Spleen (tissue), 7 donors: ENCODE data around the gene ARFIP1.

Experiments used
- POLR2A ChIP-seq, 3 donors: fragments of 450-650 bp; IDR thresholded peaks; one replicate each; pipeline ENCODE4 v1.5.1; 2017; ENCODE audit warnings: antibody characterized with exemption in 3 of 3, mild to moderate bottlenecking in 1 of 3
- TF ChIP-seq, protein P1 (sequence below), 11 experiments: fragments of 200-600 bp in 7 of 11; fragments of 450-650 bp in 4 of 11; sonication (generic) in 4 of 11; IDR thresholded peaks in 8 of 11; conservative IDR thresholded peaks in 3 of 11; 1 replicate in 7 of 11; 2 replicates in 4 of 11; pipeline versions ENCODE4 v1.4.0 to v1.8.0; 2016 to 2021; ENCODE audit warnings: antibody characterized with exemption in 11 of 11, inconsistent platforms in 4 of 11, mild to moderate bottlenecking in 1 of 11
- donor health status: DM: no; HTN: no; CAD: no; lungs with moderate emphysema.
- donor health status: DM: no; HTN: no; CAD: no.
- donor health status: DM: no; HTN: no; CAD: no.

DNA sequence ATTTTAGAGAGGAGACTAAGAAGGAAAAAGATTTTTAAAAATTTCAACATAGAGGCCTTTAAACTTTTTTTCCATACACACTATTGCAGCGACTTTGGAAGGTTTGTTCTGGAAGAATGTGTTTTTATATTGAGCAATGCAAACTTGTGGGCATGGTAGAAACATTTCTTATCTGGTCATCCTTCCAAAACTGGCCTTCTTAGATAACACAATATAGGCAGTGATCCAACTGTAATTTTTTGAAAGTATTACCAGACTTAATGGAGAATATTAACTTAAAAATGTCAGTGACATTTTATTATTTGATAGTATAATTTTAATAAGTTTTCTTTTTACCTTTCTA lies 182.0 kb downstream of the ARFIP1 start:
- TF ChIP-seq, protein P1, sequence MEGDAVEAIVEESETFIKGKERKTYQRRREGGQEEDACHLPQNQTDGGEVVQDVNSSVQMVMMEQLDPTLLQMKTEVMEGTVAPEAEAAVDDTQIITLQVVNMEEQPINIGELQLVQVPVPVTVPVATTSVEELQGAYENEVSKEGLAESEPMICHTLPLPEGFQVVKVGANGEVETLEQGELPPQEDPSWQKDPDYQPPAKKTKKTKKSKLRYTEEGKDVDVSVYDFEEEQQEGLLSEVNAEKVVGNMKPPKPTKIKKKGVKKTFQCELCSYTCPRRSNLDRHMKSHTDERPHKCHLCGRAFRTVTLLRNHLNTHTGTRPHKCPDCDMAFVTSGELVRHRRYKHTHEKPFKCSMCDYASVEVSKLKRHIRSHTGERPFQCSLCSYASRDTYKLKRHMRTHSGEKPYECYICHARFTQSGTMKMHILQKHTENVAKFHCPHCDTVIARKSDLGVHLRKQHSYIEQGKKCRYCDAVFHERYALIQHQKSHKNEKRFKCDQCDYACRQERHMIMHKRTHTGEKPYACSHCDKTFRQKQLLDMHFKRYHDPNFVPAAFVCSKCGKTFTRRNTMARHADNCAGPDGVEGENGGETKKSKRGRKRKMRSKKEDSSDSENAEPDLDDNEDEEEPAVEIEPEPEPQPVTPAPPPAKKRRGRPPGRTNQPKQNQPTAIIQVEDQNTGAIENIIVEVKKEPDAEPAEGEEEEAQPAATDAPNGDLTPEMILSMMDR (IDR thresholded peaks at IDR 0.05 in 8 of 11, conservative IDR thresholded peaks at IDR 0.05 in 3 of 11) = no peak
- TF ChIP-seq POLR2A (IDR thresholded peaks at IDR 0.05) = no peak
